Naive thymus-derived CD4-positive, alpha-beta T cell (primary cell): ENCODE measurements around the gene ADARB1. TPM values are rescaled to one million over a fixed set of nuclear protein-coding genes. Genes with fewer than 3 reads are reported as not detected.

Experiments
- ATAC-seq: fragments of 150-1000 bp; cut with Tn5 transposase; 2 replicates; pipeline ENCODE4 v1.10.0; 2021; ENCODE audit warnings: mild to moderate bottlenecking, moderate library complexity
- CTCF ChIA-PET: fragments of 350-600 bp; sonication (Branson Sonifier 250); formaldehyde crosslinking; loops from one replicate; lab custom pipeline; 2021; ENCODE audit warnings: antibody characterized with exemption; lab: Charles Lee
- POLR2A ChIA-PET: fragments of 350-600 bp; sonication (Branson Sonifier 250); formaldehyde crosslinking; loops from one replicate; lab custom pipeline; 2021; ENCODE audit warnings: antibody characterized with exemption, inconsistent platforms; lab: Charles Lee
- DNase-seq, 9 donors: peaks; one replicate each; pipeline versions ENCODE4 v3.0.0 to v3.0.0-alpha.2; 2020 to 2022; ENCODE audit warnings: mixed read lengths in 1 of 9
- H3K27ac ChIP-seq: one replicate; pipeline ENCODE4 v1.7.0; 2013; ENCODE audit warnings: mild to moderate bottlenecking, low read depth, low read length, moderate library complexity
- H3K27me3 ChIP-seq, 2 donors: one replicate each; pipeline ENCODE4 v1.7.0; 2013; ENCODE audit warnings: low read length in 2 of 2, mild to moderate bottlenecking in 2 of 2, moderate library complexity in 2 of 2; ENCODE audit not compliant: control insufficient read depth in 2 of 2, insufficient read depth in 2 of 2
- H3K36me3 ChIP-seq, 3 experiments: 1 replicate in 2 of 3; 2 replicates in 1 of 3; pipeline ENCODE4 v1.7.0; 2013; ENCODE audit warnings: low read length in 3 of 3, mild to moderate bottlenecking in 3 of 3, moderate library complexity in 1 of 3; ENCODE audit not compliant: insufficient read depth in 3 of 3, control insufficient read depth in 2 of 3
- H3K4me1 ChIP-seq, 2 donors: one replicate each; pipeline ENCODE4 v1.7.0; 2013; ENCODE audit warnings: low read length in 2 of 2, mild to moderate bottlenecking in 2 of 2, moderate library complexity in 1 of 2; ENCODE audit not compliant: control insufficient read depth in 2 of 2, insufficient read depth in 2 of 2
- H3K4me3 ChIP-seq: 2 replicates; pipeline ENCODE4 v1.7.0; 2013; ENCODE audit warnings: mild to moderate bottlenecking, low read length
- H3K9me3 ChIP-seq, 3 experiments: 1 replicate in 2 of 3; 2 replicates in 1 of 3; pipeline ENCODE4 v1.7.0; 2013; ENCODE audit warnings: low read length in 3 of 3; ENCODE audit not compliant: control insufficient read depth in 2 of 3
- H3K27ac Mint-ChIP-seq, 9 donors: one replicate each; pipeline ENCODE4 v1.8.0; 2020 to 2022; ENCODE audit warnings: mixed read lengths in 9 of 9, mild to moderate bottlenecking in 8 of 9, moderate library complexity in 5 of 9, inconsistent platforms in 2 of 9
- H3K27me3 Mint-ChIP-seq, 5 donors: one replicate each; pipeline ENCODE4 v1.8.0; 2021 to 2022; ENCODE audit warnings: mixed read lengths in 5 of 5, mild to moderate bottlenecking in 1 of 5
- H3K36me3 Mint-ChIP-seq, 5 donors: one replicate each; pipeline ENCODE4 v1.8.0; 2020 to 2022; ENCODE audit warnings: mixed read lengths in 5 of 5, mild to moderate bottlenecking in 3 of 5, inconsistent platforms in 1 of 5
- H3K4me1 Mint-ChIP-seq, 7 donors: one replicate each; pipeline ENCODE4 v1.8.0; 2020 to 2022; ENCODE audit warnings: mixed read lengths in 7 of 7, mild to moderate bottlenecking in 3 of 7, inconsistent platforms in 1 of 7
- H3K4me3 Mint-ChIP-seq, 10 donors: one replicate each; pipeline ENCODE4 v1.8.0; 2020 to 2022; ENCODE audit warnings: mild to moderate bottlenecking in 10 of 10, mixed read lengths in 10 of 10, moderate library complexity in 6 of 10, inconsistent platforms in 2 of 10
- H3K9me3 Mint-ChIP-seq, 11 donors: one replicate each; pipeline ENCODE4 v1.8.0; 2020 to 2022; ENCODE audit warnings: mixed read lengths in 11 of 11, mild to moderate bottlenecking in 4 of 11, inconsistent platforms in 1 of 11, moderate library complexity in 1 of 11
- intact Hi-C, 2 donors: fragments of 100-400 bp; cut with micrococcal nuclease; formaldehyde crosslinking; loops; one replicate each; pipeline ENCODE4 v1.15.1; 2023
- polyA plus RNA-seq, 2 donors: library from polyadenylated mRNA; unstranded; fragments of 300-500 nt; fragmentation: Illumina TruSeq; gene quantifications; one replicate each; pipeline ENCODE4 v1.2.3, GENCODE V29; 2021
- total RNA-seq, 6 experiments: library from RNA in 5 of 6; stranded (reverse) in 5 of 6; gene quantifications; 1 replicate in 5 of 6; 2 replicates in 1 of 6; pipeline ENCODE4 v1.2.3 and lab custom pipeline; 2021 to 2026

Gene ADARB1
- total and polyA plus RNA-seq, 7 experiments from 2014 or later, result 6.2 to 52.2 (median 38.4) TPM

GRCh38 chr21:45069711-45070110 lies 4.7 kb upstream of the ADARB1 start:
- H3K9me3 ChIP-seq, result no peaks in the 10 kb centered on the region
- no peak overlapping the region for H3K27ac ChIP-seq
- Mint-ChIP-seq H3K9me3 (no peaks in the 10 kb centered on the region), H3K4me1 (peaks cover 5 to 7% (median 5%) of the 10 kb centered on the region in 7 donors), H3K27me3 (peaks cover 0 to 18% (median 0%) of the 10 kb centered on the region in 5 donors), H3K36me3 (no peaks in the 10 kb centered on the region), H3K4me3 (no peak overlapping the region), H3K27ac (no peak overlapping the region)
- H3K36me3 ChIP-seq, result no peaks in the 10 kb centered on the region
- ChIA-PET CTCF (no interaction called here), POLR2A (interaction anchor here (2.6 kb wide), 1 partner anchor 9 kb away, joined by 7 read pairs; no protein-coding TSS in a partner anchor)
- intact Hi-C loops, result loop anchor here in 1 of 2 donors (5.0 kb wide), 1 partner anchor 247 kb away; no protein-coding TSS in a partner anchor
- no peaks in the 10 kb centered on the region for H3K27me3 ChIP-seq
- no peak overlapping the region for H3K4me3 ChIP-seq
- ATAC-seq, result no peak
- DNase-seq, result no peak
- H3K4me1 ChIP-seq, result no peaks in the 10 kb centered on the region

- Histone ChIP-seq H3K27me3 (no peaks in the 10 kb centered on the region), H3K27ac (no peak overlapping the region), H3K9me3 (no peaks in the 10 kb centered on the region), H3K4me3 (no peak overlapping the region), H3K36me3 (no peaks in the 10 kb centered on the region), H3K4me1 (peaks cover 5 to 8% of the 10 kb centered on the region in 2 donors)
- peaks cover 0 to 14% (median 0%) of the 10 kb centered on the region in 5 donors for H3K27me3 Mint-ChIP-seq
- H3K4me3 Mint-ChIP-seq, result peak overlapping the region in 2 of 10 donors; percentile 9 to 68
- ATAC-seq (no peak), DNase-seq (no peak)
- H3K27ac Mint-ChIP-seq, result peak overlapping the region in 2 of 9 donors; percentile 38 to 41
- intact Hi-C loops, result no loop called here
- ChIA-PET POLR2A (interaction anchor here (0.6 kb wide), 1 partner anchor 82 kb away, joined by 3 read pairs; no protein-coding TSS in a partner anchor), CTCF (no interaction called here)
- H3K36me3 Mint-ChIP-seq, result peaks cover 0 to 5% (median 0%) of the 10 kb centered on the region in 5 donors
- peaks cover 13 to 15% (median 14%) of the 10 kb centered on the region in 7 donors for H3K4me1 Mint-ChIP-seq
- no peaks in the 10 kb centered on the region for H3K9me3 Mint-ChIP-seq
Measured at GRCh38 chr21:45071078-45071873, 3.1 kb upstream of the ADARB1 start.

- Mint-ChIP-seq H3K36me3 (peaks cover 0 to 5% (median 0%) of the 10 kb centered on the region in 5 donors), H3K27ac (peak overlapping the region in 1 of 9 donors; percentile 54), H3K9me3 (no peaks in the 10 kb centered on the region), H3K4me3 (peak overlapping the region in 5 of 10 donors; percentile 9 to 95 (median 36)), H3K27me3 (peaks cover 0 to 9% (median 0%) of the 10 kb centered on the region in 5 donors), H3K4me1 (peaks cover 18 to 23% (median 22%) of the 10 kb centered on the region in 7 donors)
- DNase-seq (no peak), ATAC-seq (no peak)
- H3K27ac ChIP-seq, result no peak overlapping the region
- no peak overlapping the region for H3K4me3 ChIP-seq
- ChIA-PET CTCF (no interaction called here), POLR2A (interaction anchor here (1.3 kb wide), 1 partner anchor 58 kb away, joined by 4 read pairs; no protein-coding TSS in a partner anchor)
- intact Hi-C loops, result no loop called here
- no peaks in the 10 kb centered on the region for H3K36me3 ChIP-seq
- H3K9me3 ChIP-seq, result no peaks in the 10 kb centered on the region
- H3K4me1 ChIP-seq, result peaks cover 13 to 16% of the 10 kb centered on the region in 2 donors
- no peaks in the 10 kb centered on the region for H3K27me3 ChIP-seq
Measured at GRCh38 chr21:45071874-45072737, 2.3 kb upstream of the ADARB1 start.

- intact Hi-C loops, result no loop called here
- DNase-seq (no peak), ATAC-seq (no peak)
- no peaks in the 10 kb centered on the region for H3K27me3 ChIP-seq
- peaks cover 0 to 2% (median 0%) of the 10 kb centered on the region in 5 donors for H3K27me3 Mint-ChIP-seq
- H3K9me3 Mint-ChIP-seq, result no peaks in the 10 kb centered on the region
- CTCF ChIA-PET, result no interaction called here
- no peak overlapping the region for H3K27ac Mint-ChIP-seq
- POLR2A ChIA-PET, result interaction anchor here (1.3 kb wide), 1 partner anchor 57 kb away, joined by 4 read pairs; no protein-coding TSS in a partner anchor
- H3K36me3 Mint-ChIP-seq, result peaks cover 0 to 5% (median 0%) of the 10 kb centered on the region in 5 donors
- H3K9me3 ChIP-seq, result no peaks in the 10 kb centered on the region
- no peak overlapping the region for H3K4me3 ChIP-seq
- peaks cover 21 to 30% (median 28%) of the 10 kb centered on the region in 7 donors for H3K4me1 Mint-ChIP-seq
- H3K4me1 ChIP-seq, result peaks cover 18 to 22% of the 10 kb centered on the region in 2 donors
- peak overlapping the region in 9 of 10 donors; percentile 4 to 97 (median 36) for H3K4me3 Mint-ChIP-seq
- H3K27ac ChIP-seq, result no peak overlapping the region
- H3K36me3 ChIP-seq, result no peaks in the 10 kb centered on the region
Measured at GRCh38 chr21:45072738-45073300, 1.6 kb upstream of the ADARB1 start.

GRCh38 chr21:45073301-45074047 lies 906 bp upstream of the ADARB1 start:
- peaks cover 0 to 5% (median 0%) of the 10 kb centered on the region in 5 donors for H3K36me3 Mint-ChIP-seq
- Histone ChIP-seq H3K27me3 (no peaks in the 10 kb centered on the region), H3K4me1 (peaks cover 24 to 28% of the 10 kb centered on the region in 2 donors), H3K27ac (peak overlapping the region; percentile 87), H3K36me3 (no peaks in the 10 kb centered on the region), H3K4me3 (peak overlapping the region; percentile 37), H3K9me3 (no peaks in the 10 kb centered on the region)
- intact Hi-C loops, result loop anchor here (2.0 kb wide), 2 partner anchors 35 to 55 kb away; no protein-coding TSS in a partner anchor
- no peak for ATAC-seq
- H3K4me1 Mint-ChIP-seq, result peaks cover 27 to 37% (median 35%) of the 10 kb centered on the region in 7 donors
- CTCF ChIA-PET, result no interaction called here
- peak overlapping the region; percentile 86 to 100 (median 94) for H3K4me3 Mint-ChIP-seq
- POLR2A ChIA-PET, result interaction anchor here (1.0 to 1.3 kb wide), 2 partner anchors 57 to 64 kb away, joined by 4 to 5 read pairs; no protein-coding TSS in a partner anchor
- no peak for DNase-seq
- H3K27me3 Mint-ChIP-seq, result no peaks in the 10 kb centered on the region
- no peaks in the 10 kb centered on the region for H3K9me3 Mint-ChIP-seq
- H3K27ac Mint-ChIP-seq, result peak overlapping the region; percentile 86 to 98 (median 94)
